ENCODE results near the gene KRT86.
"Not testable (repeated sequence)": the region's sequence is repeated elsewhere in the genome, so short reads cannot be mapped to it uniquely, and the experiment has no call there.

Gene KRT86

GRCh38 chr12:52267699-52268098 is 6.7 kb upstream of the KRT86 start:
- no peak for DNase-seq (ENCODE audit: low read depth)

GRCh38 chr12:52268212-52268611 is 6.2 kb upstream of the KRT86 start:
- DNase-seq (ENCODE audit: low read depth) = no peak

GRCh38 chr12:52270541-52271070 is 3.8 kb upstream of the KRT86 start:
- DNase-seq (ENCODE audit: low read depth) = no peak

- DNase-seq (ENCODE audit: low read depth) = no peak
Observed at GRCh38 chr12:52271158-52271557, 3.3 kb upstream of the KRT86 start.

- DNase-seq (ENCODE audit: low read depth) = no peak
Observed at GRCh38 chr12:52275686-52276085, 1.2 kb downstream of the KRT86 start.

GRCh38 chr12:52277486-52278245 is 3.2 kb downstream of the KRT86 start:
- DNase-seq (ENCODE audit: low read depth) = no peak

GRCh38 chr12:52278575-52279421 is 4.4 kb downstream of the KRT86 start:
- DNase-seq (ENCODE audit: low read depth) = peak; percentile 66

GRCh38 chr12:52279422-52280318 is 5.2 kb downstream of the KRT86 start:
- DNase-seq (ENCODE audit: low read depth) = no peak

GRCh38 chr12:52280319-52280795 is 5.9 kb downstream of the KRT86 start:
- no peak for DNase-seq (ENCODE audit: low read depth)

GRCh38 chr12:52280796-52281560 is 6.5 kb downstream of the KRT86 start:
- DNase-seq (ENCODE audit: low read depth) = no peak

GRCh38 chr12:52284562-52285171 is 10.2 kb downstream of the KRT86 start:
- no peak for DNase-seq (ENCODE audit: low read depth)

- DNase-seq (ENCODE audit: low read depth) = no peak
Observed at GRCh38 chr12:52285172-52285745, 10.8 kb downstream of the KRT86 start.

- DNase-seq (ENCODE audit: low read depth) = no peak
Observed at GRCh38 chr12:52285851-52286530, 11.5 kb downstream of the KRT86 start.

- DNase-seq (ENCODE audit: low read depth) = not testable (repeated sequence)
Observed at GRCh38 chr12:52286857-52287785, 12.7 kb downstream of the KRT86 start.

GRCh38 chr12:52287816-52288805 is 13.7 kb downstream of the KRT86 start:
- DNase-seq (ENCODE audit: low read depth) = not testable (repeated sequence)

- DNase-seq (ENCODE audit: low read depth) = not testable (repeated sequence)
Observed at GRCh38 chr12:52290483-52291134, 16.2 kb downstream of the KRT86 start.

Data from stimulated activated CD8-positive, alpha-beta memory T cell treated with anti-CD3 and anti-CD28 coated beads, Interleukin-15, amount 100 ng/mL, for 24 hours (primary cell).